HG03039 (cell line): ENCODE data around the gene ZIC1.

Experiments used
- ATAC-seq: cut with Tn5 transposase; IDR thresholded peaks from one replicate; pipeline ENCODE4 v1.9.1; 2021; ENCODE audit warnings: mild to moderate bottlenecking, moderate library complexity; ENCODE audit not compliant: unreplicated experiment

ZIC1 gene

DNA sequence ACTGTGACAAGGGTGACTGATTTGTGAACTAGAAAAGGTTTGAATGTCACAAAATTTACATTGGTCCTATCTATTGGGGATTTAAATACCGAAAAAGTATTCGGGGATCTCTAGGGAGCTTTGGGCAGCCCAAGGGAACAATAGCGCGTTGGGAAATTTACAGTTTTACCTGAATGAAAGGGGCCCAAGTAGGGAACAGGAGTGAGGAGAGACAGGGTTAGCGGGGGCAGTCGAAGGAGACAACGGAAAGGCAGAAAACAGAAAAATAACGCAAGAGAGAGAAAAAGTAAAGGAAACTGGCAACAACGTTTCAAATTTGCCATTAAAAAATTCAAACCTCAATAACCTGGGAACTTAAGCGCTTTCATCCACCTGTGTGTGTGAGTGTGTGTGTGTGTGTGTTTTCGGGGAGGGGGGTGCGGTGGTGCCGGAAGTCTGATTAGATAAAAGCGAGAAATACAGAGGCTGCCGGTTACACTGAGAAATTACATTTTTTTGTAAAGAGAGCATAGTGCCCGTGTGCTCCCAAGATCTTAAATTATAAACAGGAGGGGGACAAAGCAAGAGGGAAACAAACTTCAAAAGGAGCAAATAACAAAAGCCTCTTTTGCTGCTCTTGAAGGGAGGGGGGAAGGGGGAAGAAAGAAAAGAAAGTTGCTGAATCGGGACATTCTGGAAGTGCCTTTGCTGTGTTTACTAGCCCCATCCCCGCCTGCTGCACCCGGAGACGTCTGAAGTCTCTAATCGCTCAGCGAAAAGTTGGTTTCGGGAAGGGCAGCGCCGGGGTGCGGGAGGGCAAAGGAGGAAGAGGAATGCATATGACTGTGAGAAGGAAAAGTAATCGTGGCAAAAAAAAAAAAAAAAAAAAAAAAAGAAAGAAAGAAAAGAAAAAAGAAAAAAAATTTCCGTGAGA is 721 bp upstream of the ZIC1 start:
- no peak for ATAC-seq

DNA sequence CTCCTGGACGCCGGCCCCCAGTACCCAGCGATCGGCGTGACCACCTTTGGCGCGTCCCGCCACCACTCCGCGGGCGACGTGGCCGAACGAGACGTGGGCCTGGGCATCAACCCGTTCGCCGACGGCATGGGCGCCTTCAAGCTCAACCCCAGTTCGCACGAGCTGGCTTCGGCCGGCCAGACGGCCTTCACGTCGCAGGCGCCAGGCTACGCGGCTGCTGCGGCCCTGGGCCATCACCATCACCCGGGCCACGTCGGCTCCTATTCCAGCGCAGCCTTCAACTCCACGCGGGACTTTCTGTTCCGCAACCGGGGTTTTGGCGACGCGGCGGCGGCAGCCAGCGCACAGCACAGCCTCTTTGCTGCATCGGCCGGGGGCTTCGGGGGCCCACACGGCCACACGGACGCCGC is 956 bp downstream of the ZIC1 start:
- no peak for ATAC-seq

DNA sequence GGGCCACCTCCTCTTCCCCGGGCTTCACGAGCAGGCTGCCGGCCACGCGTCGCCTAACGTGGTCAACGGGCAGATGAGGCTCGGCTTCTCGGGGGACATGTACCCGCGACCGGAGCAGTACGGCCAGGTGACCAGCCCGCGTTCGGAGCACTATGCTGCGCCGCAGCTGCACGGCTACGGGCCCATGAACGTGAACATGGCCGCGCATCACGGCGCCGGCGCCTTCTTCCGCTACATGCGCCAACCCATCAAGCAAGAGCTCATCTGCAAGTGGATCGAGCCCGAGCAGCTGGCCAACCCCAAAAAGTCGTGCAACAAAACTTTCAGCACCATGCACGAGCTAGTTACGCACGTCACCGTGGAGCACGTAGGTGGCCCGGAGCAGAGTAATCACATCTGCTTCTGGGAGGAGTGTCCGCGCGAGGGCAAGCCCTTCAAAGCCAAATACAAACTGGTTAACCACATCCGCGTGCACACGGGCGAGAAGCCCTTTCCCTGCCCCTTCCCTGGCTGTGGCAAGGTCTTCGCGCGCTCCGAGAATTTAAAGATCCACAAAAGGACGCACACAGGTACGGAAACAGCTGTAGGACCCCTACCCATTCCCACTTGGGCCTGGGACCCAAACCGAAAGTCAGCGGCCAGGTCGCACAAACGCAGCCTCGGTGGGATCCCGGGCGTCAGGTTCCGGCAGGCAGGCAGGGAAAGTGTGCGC is 1.5 kb downstream of the ZIC1 start:
- no peak for ATAC-seq

DNA sequence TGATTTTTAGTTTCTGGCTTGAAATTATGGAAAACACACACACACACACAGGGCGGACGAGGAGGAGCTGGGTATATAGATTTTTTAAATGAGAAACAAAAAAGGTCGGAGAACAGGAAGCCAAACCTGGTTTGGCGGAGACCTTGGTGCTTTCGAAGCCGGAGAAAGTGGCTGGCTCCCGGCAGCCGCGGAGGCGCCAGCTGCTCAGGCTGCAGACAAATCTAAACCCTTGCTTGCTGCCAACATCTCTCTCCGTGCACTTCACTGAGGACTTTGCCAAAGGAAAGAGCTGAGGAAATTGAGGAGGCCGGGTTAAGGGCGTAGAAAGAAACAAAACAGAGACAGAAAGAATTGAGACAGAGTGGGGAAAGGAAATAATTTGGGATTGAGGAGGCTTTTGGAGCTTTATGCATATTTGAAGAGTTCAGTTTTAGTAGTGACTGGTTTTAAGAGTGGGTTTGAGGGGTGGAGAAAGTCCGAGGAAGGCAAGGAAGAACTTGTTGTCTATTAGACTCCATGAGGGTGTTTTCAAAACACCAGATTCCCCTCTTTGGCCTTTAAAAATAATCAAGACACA is 2.2 kb downstream of the ZIC1 start:
- ATAC-seq = no peak

DNA sequence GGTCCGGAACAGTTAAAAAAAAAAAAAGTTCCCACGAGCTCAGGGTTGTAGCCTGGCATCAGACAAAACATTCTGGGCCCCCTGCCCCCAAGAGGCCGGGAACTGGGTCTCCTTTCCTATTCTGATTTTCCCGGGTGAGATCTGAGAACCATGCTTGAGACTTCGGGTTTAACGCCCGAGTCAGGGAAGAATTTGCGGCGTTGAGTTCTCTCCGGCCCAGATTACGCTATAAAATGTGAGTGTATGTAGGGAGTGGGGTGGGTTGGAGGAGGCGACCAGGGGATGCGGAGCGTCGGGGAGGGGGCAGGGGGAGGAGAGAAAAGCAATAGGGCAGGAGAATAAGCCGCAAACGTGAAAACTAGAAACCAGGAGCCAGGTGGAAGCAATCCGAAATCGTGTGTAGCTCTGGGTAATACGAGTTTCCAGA is 2.7 kb downstream of the ZIC1 start:
- ATAC-seq = no peak

DNA sequence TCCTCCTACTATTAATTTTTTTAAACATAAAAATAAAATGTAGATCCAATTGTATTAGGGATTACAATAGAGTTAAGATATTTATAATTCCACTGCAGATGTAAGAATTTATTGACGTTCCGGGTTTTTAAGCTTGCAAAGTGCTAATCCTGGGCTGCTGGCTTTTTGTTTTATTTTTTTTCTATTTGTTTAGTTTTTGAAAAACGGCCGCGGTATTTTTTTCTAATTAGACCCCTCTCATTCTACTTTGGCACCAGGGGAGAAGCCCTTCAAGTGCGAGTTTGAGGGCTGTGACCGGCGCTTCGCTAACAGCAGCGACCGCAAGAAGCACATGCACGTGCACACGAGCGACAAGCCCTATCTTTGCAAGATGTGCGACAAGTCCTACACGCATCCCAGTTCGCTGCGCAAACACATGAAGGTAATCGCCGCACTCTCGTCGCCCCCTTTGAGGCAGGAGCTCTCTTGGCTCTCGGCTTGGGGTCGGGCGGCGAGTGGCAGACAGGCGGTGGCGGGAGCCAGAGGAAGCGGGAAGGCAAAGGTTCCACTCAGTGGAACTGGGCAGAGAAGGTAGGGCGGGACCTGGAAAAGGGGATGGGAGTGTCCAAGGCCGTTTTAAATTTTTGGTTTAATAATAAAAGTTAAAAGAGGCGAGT is 3.2 kb downstream of the ZIC1 start:
- no peak for ATAC-seq

DNA sequence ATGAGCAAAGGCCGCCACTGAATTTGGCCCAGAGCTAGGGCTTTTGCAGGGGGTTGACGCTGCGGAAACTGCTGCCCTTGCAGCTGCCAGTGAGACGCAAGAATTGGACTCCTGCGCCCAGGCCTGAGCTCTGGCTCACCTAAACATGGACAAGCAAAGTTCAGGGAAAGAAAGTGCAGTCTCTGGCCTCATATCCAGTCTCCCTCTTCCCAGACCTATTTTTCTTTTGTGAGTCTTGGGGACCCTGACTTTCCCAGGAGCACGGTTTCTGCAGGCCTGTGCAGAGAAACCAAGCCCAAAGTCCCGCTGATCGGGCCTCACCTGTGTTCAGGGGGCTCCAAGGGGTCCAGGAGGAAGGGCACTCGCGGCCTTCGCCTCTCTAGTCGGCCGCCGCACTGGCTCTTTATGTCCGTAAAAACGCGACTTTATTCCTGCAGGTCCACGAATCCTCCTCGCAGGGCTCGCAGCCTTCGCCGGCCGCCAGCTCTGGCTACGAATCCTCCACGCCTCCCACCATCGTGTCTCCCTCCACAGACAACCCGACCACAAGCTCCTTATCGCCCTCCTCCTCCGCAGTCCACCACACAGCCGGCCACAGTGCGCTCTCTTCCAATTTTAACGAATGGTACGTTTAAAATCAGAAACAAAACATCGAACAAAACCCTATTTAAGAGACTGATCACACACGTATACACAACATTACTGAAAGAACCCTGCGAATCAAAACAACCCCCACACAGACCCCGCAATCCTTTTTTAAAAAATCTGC is 3.9 kb downstream of the ZIC1 start:
- ATAC-seq = no peak

DNA sequence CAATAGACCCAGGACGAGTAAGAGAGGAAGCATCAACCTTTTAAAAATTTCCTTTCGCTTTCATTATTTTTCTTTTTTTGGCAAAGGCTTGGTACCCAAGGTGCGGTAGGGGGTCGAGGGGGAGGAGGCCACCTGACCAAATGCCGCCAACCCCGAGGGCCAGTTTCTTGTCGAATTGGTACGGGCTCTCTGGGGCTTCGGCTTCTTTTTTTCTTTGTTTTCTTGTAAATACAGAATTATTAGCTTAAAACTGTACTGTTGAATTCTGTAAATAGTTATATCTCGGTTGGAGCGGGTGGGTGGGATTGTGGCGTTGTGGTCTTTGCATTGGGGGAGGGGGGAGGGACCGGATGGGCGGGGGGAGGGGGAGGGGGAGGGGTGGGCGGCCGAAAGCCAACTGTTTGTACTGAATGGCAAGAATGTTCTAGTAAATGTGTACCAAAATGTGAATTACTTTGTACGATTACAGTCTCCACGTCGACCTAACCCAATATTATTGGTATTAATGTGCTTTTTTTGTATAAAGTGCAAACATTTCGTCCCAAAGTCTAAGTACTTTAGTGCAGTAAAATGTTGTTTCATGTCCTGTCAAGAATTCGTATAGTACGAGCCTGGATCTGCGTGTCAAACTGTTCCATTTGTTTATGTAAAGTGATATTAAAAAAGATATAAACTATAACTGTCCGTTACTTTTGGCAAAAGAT is 4.7 kb downstream of the ZIC1 start:
- no peak for ATAC-seq

DNA sequence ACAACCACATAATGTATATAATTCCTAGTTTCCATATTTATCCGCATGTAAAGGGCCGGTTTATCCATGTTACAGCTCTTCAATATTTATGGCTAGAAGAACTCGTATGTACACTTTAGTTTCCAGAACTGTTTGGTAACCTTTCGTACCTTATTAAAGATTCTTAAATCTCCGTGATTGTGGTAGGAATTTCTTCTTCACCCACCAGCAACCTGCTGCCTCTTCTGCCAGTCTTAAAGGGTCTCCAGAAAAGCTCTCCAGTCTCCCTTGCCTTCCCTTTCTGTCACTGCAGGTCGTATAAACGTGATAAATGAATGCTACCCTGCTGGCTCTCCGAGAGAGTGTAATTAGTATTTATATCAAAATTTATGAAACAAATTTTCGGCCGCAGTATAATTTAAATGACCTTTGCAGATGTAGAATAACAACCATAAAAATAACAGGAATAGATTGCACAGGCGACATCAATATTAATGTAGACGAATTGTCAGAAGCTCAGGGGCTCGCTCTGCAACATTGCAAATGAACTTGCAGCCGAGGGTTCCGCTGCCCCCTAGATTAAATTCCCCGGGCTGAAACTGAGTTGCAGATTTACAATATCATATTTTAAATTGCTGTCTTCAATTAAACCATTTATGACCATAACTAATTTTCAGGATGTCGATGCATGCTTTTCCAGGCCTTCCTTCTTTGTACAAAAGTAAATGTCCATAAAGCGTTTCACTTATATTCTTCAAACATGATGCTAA is 5.4 kb downstream of the ZIC1 start:
- ATAC-seq = no peak

DNA sequence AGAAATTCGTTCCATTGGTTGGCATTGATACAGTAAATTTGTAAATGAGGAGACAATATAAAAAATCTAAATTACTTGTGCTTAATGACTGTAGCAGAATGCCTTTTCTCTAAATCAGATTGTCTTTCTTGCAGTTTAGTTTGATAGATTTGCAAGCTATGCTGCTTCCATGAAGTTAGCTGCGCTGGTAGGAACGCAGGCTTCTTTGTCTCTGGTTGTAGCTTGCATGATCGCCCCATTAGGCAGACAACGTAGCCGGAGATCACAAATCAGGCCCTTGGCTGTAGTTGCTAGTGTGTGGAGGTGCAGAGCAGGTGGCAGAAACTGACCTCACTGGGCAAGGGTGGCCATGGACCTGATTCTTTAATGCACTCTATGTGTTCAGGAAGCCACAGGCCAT is 6.1 kb downstream of the ZIC1 start:
- ATAC-seq = no peak

DNA sequence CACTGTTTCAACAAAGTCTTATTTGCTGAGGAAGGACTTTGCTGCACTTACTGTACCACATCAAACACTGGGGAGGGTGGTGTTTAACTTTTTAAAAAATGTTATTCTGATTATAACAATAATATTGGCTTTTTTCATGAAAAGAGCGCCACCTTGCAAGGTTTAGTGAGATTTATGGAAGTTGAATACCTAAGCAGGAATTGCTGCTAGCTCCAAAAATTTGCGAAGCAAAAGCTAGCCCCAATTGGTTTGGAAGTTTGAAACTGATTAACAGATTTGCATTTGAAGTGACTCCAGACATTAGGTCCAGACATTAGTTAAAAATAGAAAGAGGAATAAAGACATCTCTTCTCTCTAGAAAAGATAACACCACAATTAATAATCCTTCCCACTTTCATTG is 6.7 kb downstream of the ZIC1 start:
- no peak for ATAC-seq

DNA sequence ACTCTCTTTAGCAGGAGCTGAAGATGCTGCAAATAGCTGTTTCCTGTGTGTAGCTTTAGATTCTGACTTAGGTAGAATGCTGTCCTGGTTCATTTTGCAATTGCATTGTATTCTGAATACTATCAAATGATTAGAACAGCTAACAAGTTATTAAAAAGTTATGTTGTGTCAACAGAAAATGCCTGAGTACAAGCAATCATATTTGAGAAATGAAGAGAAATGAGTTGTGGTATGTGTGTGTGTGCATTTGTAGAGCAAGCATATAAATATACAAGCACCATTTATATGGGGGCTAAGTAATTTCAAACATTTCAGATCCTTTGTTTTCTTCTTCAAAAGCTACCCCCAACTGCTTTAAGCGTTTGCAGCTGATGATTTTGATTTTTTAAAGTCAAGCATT is 7.8 kb downstream of the ZIC1 start:
- no peak for ATAC-seq

DNA sequence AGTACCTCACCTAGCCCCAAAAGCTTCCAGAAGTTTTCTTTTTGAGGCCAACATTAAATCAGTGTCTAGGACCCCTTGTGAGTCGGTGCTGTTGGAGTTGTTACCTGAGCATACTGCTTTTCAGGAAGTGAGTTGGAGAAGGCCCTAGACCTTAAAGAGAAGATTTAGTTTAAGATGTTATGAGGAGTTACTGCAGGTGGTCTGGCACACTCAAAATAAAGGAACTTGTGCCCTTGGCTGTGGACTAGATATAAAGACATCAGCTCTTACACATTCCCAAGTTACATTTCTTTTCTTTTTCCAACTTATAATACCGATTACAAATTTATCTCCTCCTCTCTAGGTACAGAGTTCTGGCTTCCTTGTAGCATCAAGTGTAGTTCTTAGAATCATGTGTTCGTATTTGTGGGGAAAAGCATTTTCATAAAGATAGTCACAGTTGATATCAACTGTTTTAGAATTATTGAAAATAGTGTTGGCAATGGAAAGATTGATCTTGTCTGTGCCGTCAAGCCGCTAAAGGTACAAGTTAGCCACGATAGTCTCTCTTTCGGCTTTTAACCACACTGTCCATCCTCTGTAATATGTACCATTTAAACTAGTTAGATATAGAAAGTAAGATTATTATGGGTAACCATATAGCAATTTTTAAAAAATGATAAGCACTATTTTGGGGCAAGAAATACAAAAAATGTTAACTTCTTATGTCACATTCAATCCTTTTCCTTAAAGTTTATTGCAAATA is 8.6 kb downstream of the ZIC1 start:
- ATAC-seq = no peak

DNA sequence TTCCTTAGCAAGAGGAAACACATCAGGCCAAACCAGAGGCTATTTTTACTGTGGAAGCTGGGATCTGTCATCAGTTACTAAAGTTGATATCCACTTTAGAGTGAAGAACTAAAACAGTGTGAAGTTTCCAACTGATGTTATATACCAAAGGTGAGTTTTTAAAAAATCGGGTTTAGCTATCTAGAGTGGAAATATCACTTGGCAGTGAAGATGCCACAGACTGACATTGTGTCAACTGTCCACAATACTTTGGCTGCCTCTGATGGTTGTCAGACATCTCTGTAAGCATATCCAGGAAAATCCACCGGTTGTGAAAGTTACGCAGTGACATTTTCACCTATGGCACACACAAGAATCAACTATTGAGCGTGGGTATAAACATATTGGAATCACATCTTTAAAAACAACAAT is 9.2 kb downstream of the ZIC1 start:
- ATAC-seq = no peak

DNA sequence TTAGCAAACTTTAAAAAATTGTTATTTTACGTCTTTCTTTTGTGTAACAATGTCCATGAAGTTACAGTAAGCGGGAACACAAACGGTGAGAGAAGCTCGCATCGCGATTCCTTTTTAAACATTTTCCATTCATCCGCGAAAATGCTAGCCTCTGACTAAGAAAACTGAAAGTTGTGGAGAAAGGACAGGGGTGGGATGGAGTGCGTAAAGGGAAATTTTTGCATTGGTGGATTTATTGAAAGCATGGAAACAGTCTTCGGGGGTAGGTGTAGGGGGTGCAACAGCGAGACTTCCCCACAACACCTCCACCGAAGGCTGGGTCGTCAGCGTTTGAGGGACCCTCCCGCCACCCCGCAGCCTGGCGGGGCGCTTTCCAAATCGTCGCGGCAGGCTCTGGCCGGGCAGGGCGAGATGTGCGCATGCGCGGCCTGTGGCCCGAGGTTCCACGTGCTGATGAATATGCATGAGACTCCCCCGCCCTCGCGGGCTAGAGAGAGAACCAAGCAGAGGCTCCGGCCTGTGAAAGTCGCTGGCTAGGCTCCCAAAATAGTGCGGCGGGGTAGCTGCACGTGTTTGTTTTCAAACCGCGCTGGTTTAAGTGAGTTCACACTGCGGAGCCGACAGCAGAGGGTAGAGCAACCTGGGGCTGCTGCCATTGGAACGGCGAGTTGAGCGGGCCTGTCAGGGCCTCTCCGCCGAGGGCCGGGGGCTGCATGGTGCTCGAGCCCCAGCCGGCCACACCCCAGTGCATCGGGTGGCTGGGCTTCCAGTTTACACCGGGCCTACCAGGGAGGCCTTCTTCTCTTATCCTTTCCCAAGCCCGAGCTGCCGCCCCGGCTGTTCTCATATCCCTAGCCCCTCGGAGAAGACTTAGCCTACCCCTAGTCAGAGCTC is 9.9 kb downstream of the ZIC1 start:
- no peak for ATAC-seq

DNA sequence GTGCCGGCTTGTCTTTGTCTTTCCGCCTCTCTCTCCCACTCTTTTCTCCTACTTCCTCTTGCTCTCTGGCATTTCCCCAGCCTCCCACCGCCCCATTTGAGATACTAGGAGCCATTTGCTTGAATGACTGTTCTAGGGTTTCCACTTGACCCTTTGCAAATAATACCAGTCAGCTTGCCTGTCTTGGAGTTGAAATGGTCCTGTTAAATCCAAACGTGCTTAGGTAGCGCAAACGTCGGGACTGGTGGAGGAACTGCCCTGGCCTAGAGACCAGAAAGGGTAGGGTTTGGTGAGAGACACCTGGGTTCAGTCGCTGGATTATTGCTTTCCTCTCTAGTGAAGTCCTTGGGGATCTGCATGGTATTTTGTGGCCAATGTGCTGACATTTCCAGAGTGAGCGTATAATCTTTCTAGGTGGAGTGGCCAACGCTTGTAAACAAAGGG is 10.6 kb downstream of the ZIC1 start:
- ATAC-seq = no peak

DNA sequence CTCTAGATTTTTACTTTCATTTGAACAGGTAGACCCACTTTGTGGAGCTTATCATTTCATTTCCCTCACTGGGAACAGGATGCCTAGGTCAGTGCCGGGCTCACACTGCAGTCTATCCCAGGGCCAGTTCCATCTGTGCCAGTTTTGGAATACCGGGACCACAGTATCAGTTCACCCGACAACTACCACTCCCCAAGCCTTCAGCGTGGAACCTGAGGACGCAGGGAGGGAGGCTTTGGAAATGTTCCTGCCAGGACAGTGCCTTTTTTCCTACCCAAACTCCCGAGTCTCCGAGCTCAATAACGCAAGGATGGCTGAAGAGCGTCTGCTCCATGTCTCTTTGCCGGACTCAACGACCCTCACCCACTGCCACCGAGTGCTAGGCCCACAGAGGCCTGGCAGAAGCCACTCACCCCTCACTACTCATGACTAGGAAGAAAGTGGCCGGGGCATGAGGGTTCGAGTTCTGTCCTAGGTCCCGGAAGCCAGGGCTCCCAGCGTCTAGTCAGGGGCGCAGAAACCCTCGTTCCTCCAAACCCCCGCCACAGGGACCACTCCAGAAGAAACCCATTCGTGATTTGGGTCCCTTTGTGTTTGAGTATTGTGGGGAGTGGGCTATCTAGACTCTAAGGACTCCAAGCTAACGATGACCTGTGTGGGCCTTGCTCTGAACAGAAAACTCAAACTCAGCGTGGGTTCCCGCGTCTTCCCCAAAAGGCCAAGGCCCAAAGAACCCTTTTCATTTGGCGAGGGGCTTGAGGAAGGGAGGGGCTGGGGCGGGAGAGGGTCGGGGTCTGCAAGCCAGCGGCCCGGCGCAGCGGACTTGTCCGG is 11.4 kb downstream of the ZIC1 start:
- no peak for ATAC-seq
